Nephron progenitor cell (in vitro differentiated cells): ENCODE measurements around the gene ATRX.
"Not testable (repeated sequence)": the region's sequence is repeated elsewhere in the genome, so short reads cannot be mapped to it uniquely, and the experiment has no call there.

ENCODE experiments used
- DNase-seq: peaks from one replicate; pipeline ENCODE4 v3.0.0; 2021
- H3K27ac Mint-ChIP-seq: 2 replicates; pipeline ENCODE4 v1.8.0; 2021; ENCODE audit warnings: mild to moderate bottlenecking, moderate library complexity, mixed read lengths
- H3K27me3 Mint-ChIP-seq: 2 replicates; pipeline ENCODE4 v1.8.0; 2021; ENCODE audit warnings: mild to moderate bottlenecking, low read depth, mixed read lengths; ENCODE audit not compliant: poor library complexity
- H3K36me3 Mint-ChIP-seq: 2 replicates; pipeline ENCODE4 v1.8.0; 2021; ENCODE audit warnings: low read depth, mixed read lengths
- H3K4me1 Mint-ChIP-seq: 2 replicates; pipeline ENCODE4 v1.8.0; 2021; ENCODE audit warnings: mixed read lengths
- H3K4me3 Mint-ChIP-seq: 2 replicates; pipeline ENCODE4 v1.8.0; 2021; ENCODE audit warnings: mild to moderate bottlenecking, moderate library complexity, mixed read lengths
- H3K9me3 Mint-ChIP-seq: 2 replicates; pipeline ENCODE4 v1.8.0; 2021; ENCODE audit warnings: mild to moderate bottlenecking, moderate library complexity, mixed read lengths
- CTCF ChIP-seq: fragments of 200-600 bp; sonication (generic); IDR thresholded peaks from 2 replicates; pipeline ENCODE4 v1.5.0; 2021; ENCODE audit warnings: antibody characterized with exemption

Gene ATRX

GRCh38 chrX:77742788-77743476 lies 43.1 kb downstream of the ATRX start:
- Mint-ChIP-seq H3K27me3 (no peaks in the 10 kb centered on the region), H3K27ac (peak overlapping the region; percentile 93), H3K4me1 (peaks cover 16% of the 10 kb centered on the region), H3K9me3 (peaks cover 87% of the 10 kb centered on the region), H3K36me3 (peaks cover 55% of the 10 kb centered on the region), H3K4me3 (no peak overlapping the region)
- no peak for TF ChIP-seq CTCF
- DNase-seq = no peak

GRCh38 chrX:77740376-77740905 lies 45.6 kb downstream of the ATRX start:
- Mint-ChIP-seq H3K36me3 (peaks cover 56% of the 10 kb centered on the region), H3K27me3 (no peaks in the 10 kb centered on the region), H3K27ac (peak overlapping the region; percentile 6), H3K9me3 (peaks cover 84% of the 10 kb centered on the region), H3K4me1 (peaks cover 16% of the 10 kb centered on the region), H3K4me3 (no peak overlapping the region)
- TF ChIP-seq CTCF = no peak
- DNase-seq = no peak

GRCh38 chrX:77733342-77733741 lies 52.7 kb downstream of the ATRX start:
- peaks cover 7% of the 10 kb centered on the region for H3K27me3 Mint-ChIP-seq
- peaks cover 81% of the 10 kb centered on the region for H3K9me3 Mint-ChIP-seq
- H3K4me3 Mint-ChIP-seq = no peak overlapping the region
- no peak for DNase-seq
- no peak overlapping the region for H3K27ac Mint-ChIP-seq
- H3K36me3 Mint-ChIP-seq = peaks cover 56% of the 10 kb centered on the region
- TF ChIP-seq CTCF = no peak
- no peaks in the 10 kb centered on the region for H3K4me1 Mint-ChIP-seq

- H3K4me3 Mint-ChIP-seq = no peak overlapping the region
- H3K27ac Mint-ChIP-seq = no peak overlapping the region
- H3K4me1 Mint-ChIP-seq = no peaks in the 10 kb centered on the region
- H3K9me3 Mint-ChIP-seq = peaks cover 83% of the 10 kb centered on the region
- peaks cover 7% of the 10 kb centered on the region for H3K27me3 Mint-ChIP-seq
- DNase-seq = no peak
- H3K36me3 Mint-ChIP-seq = peaks cover 59% of the 10 kb centered on the region
- no peak for TF ChIP-seq CTCF
Measured at GRCh38 chrX:77731821-77732419, 54.1 kb downstream of the ATRX start.

- H3K27ac Mint-ChIP-seq, H3K4me1 Mint-ChIP-seq, H3K4me3 Mint-ChIP-seq, H3K27me3 Mint-ChIP-seq, DNase-seq: not testable (repeated sequence)
- Mint-ChIP-seq H3K9me3 (peaks cover 89% of the 10 kb centered on the region), H3K36me3 (peaks cover 67% of the 10 kb centered on the region)
Measured at GRCh38 chrX:77726095-77726494, 59.9 kb downstream of the ATRX start.

- no peak overlapping the region for H3K27ac Mint-ChIP-seq
- H3K27me3 Mint-ChIP-seq = no peaks in the 10 kb centered on the region
- no peak for TF ChIP-seq CTCF
- no peak for DNase-seq
- peaks cover 98% of the 10 kb centered on the region for H3K9me3 Mint-ChIP-seq
- peaks cover 75% of the 10 kb centered on the region for H3K36me3 Mint-ChIP-seq
- no peaks in the 10 kb centered on the region for H3K4me1 Mint-ChIP-seq
- H3K4me3 Mint-ChIP-seq = no peak overlapping the region
Measured at GRCh38 chrX:77723681-77724080, 62.3 kb downstream of the ATRX start.
